Endothelial cell of umbilical vein (primary cell): ENCODE data around the gene MYBPHL. TPM values are rescaled to one million over a fixed set of nuclear protein-coding genes. Genes with fewer than 3 reads are reported as not detected.

Source experiments
- BruUV-seq: library from RNA; stranded (reverse); fragments of 400-500 nt; replicated peaks from 2 replicates; lab custom pipeline; 2021; lab: Mats Ljungman, UMichigan
- CTCF ChIA-PET: fragments of 300-600, 350-600 bp; sonication (Branson Sonifier 250); formaldehyde crosslinking; loops from one replicate; lab custom pipeline; 2021; ENCODE audit warnings: antibody characterized with exemption, inconsistent platforms; lab: Charles Lee
- POLR2A ChIA-PET: fragments of 300-600, 350-600 bp; sonication (Branson Sonifier 250); formaldehyde crosslinking; loops from one replicate; lab custom pipeline; 2021; ENCODE audit warnings: antibody characterized with exemption, inconsistent platforms; lab: Charles Lee
- DNase-seq: peaks from one replicate; pipeline ENCODE4 v3.0.0-alpha.2; 2011; ENCODE audit warnings: low read depth, low spot score
- FAIRE-seq: peaks from 2 replicates; lab custom pipeline; 2011; peaks lifted over from hg19 to GRCh38; lab: Jason Lieb, UNC
- H2AFZ ChIP-seq: 2 replicates; pipeline ENCODE4 v1.6.0; 2012; ENCODE audit warnings: low read depth, low read length, control low read depth, inconsistent platforms
- H3K27ac ChIP-seq: 2 replicates; pipeline ENCODE4 v1.5.1; 2011; ENCODE audit warnings: low read depth, mild to moderate bottlenecking, control low read depth, low read length, moderate library complexity; ENCODE audit not compliant: insufficient read depth
- H3K27me3 ChIP-seq, 2 experiments: 2 replicates each; pipeline versions ENCODE4 v1.6.0 to v1.6.1; 2011; ENCODE audit warnings: low read length in 2 of 2, mixed read lengths in 1 of 2; ENCODE audit not compliant: control insufficient read depth in 2 of 2, insufficient read depth in 2 of 2
- H3K36me3 ChIP-seq, 2 experiments: 2 replicates in 1 of 2; 3 replicates in 1 of 2; pipeline ENCODE4 v1.5.1; 2011; ENCODE audit warnings: low read length in 2 of 2, mild to moderate bottlenecking in 1 of 2, moderate library complexity in 1 of 2; ENCODE audit not compliant: control insufficient read depth in 2 of 2, insufficient read depth in 2 of 2; ENCODE audit errors: extremely low read depth in 1 of 2
- H3K4me1 ChIP-seq: 3 replicates; pipeline ENCODE4 v1.5.1; 2011; ENCODE audit warnings: mild to moderate bottlenecking, low read length; ENCODE audit not compliant: control insufficient read depth, insufficient read depth; ENCODE audit errors: extremely low read depth
- H3K4me2 ChIP-seq: 2 replicates; pipeline ENCODE4 v1.6.1; 2011; ENCODE audit warnings: low read length, control low read depth, mixed read lengths; ENCODE audit not compliant: insufficient read depth
- H3K4me3 ChIP-seq, 3 experiments: fragments of 200-600 bp in 1 of 3; sonication (generic), shearing (Covaris generic) in 1 of 3; replicated peaks in 1 of 3; 2 replicates each; pipeline ENCODE4 v1.5.1; 2011 to 2016; ENCODE audit warnings: control low read depth in 3 of 3, low read length in 3 of 3, mild to moderate bottlenecking in 2 of 3, inconsistent platforms in 1 of 3, low read depth in 1 of 3, moderate library complexity in 1 of 3; ENCODE audit not compliant: insufficient read depth in 1 of 3
- H3K79me2 ChIP-seq: 2 replicates; pipeline ENCODE4 v1.6.0; 2012; ENCODE audit warnings: low read length, inconsistent platforms; ENCODE audit not compliant: control insufficient read depth, insufficient read depth
- H3K9ac ChIP-seq: replicated peaks from 2 replicates; pipeline ENCODE3; 2011; ENCODE audit warnings: low read length, control low read depth; ENCODE audit not compliant: insufficient read depth; ENCODE audit errors: extremely low read depth
- H3K9me1 ChIP-seq: replicated peaks from 3 replicates; pipeline ENCODE4 v1.6.0; 2011; ENCODE audit warnings: mild to moderate bottlenecking, low read length; ENCODE audit not compliant: control insufficient read depth, insufficient read depth; ENCODE audit errors: extremely low read depth
- H3K9me3 ChIP-seq: replicated peaks from 2 replicates; pipeline ENCODE4 v1.5.1; 2012; ENCODE audit warnings: low read length, inconsistent platforms; ENCODE audit not compliant: control insufficient read depth, insufficient read depth
- H4K20me1 ChIP-seq: replicated peaks from 2 replicates; pipeline ENCODE3; 2011; ENCODE audit warnings: mild to moderate bottlenecking, low read length; ENCODE audit not compliant: control insufficient read depth, insufficient read depth; ENCODE audit errors: extremely low read depth
- EZH2 ChIP-seq: IDR thresholded peaks from 2 replicates; pipeline ENCODE4 v1.6.1; 2012; ENCODE audit warnings: borderline replicate concordance, low read depth, mild to moderate bottlenecking, moderate library complexity, low read length, inconsistent platforms; ENCODE audit not compliant: severe bottlenecking
- FOS ChIP-seq: IDR thresholded peaks from 2 replicates; pipeline ENCODE4 v1.6.1; 2011; ENCODE audit warnings: mild to moderate bottlenecking, low read length, moderate library complexity, borderline replicate concordance; ENCODE audit not compliant: insufficient read depth
- GATA2 ChIP-seq: IDR thresholded peaks from 2 replicates; pipeline ENCODE4 v1.7.0; 2011; ENCODE audit warnings: low read depth, mild to moderate bottlenecking, moderate library complexity, mixed read lengths, low read length; ENCODE audit not compliant: insufficient read length, insufficient read depth
- JUN ChIP-seq: IDR thresholded peaks from 2 replicates; pipeline ENCODE4 v1.6.1; 2011; ENCODE audit warnings: borderline replicate concordance, low read depth; ENCODE audit not compliant: insufficient read length, insufficient read depth
- MAX ChIP-seq: IDR thresholded peaks from 2 replicates; pipeline ENCODE4 v1.6.1; 2011; ENCODE audit not compliant: insufficient read depth, insufficient read length
- MYC ChIP-seq: IDR thresholded peaks from one replicate; pipeline ENCODE4 v1.6.1; 2011; ENCODE audit warnings: mild to moderate bottlenecking, low read depth, low read length
- POLR2A ChIP-seq: IDR thresholded peaks from 2 replicates; pipeline ENCODE4 v1.6.1; 2012; ENCODE audit warnings: low read depth, mild to moderate bottlenecking, control low read depth, low read length
- POLR2AphosphoS5 ChIP-seq: IDR thresholded peaks from 2 replicates; pipeline ENCODE4 v1.6.1; 2012; ENCODE audit warnings: low read depth, mild to moderate bottlenecking, control low read depth, low read length, moderate library complexity; ENCODE audit not compliant: insufficient read depth
- dilution Hi-C: fragments of 300-500 bp; cut with MboI; formaldehyde crosslinking; loops from one replicate; pipeline ENCODE4 v1.15.0; 2019; ENCODE audit warnings: low sequenced_read_pairs; ENCODE audit not compliant: extremely low pct_ligation_motif_present
- intact Hi-C: fragments of 100-400 bp; cut with micrococcal nuclease; formaldehyde crosslinking; loops from one replicate; pipeline ENCODE4 v1.10.0; 2022
- polyA plus RNA-seq, 4 experiments: library from polyadenylated mRNA; depleted of rRNA in 3 of 4; stranded (reverse) in 3 of 4; unstranded in 1 of 4; fragments of >200 nt; gene quantifications; 2 replicates each; pipeline versions ENCODE4 v1.2.1 to v1.2.3, GENCODE V29; 2011 to 2012; ENCODE audit warnings: missing spikeins in 1 of 4
- total RNA-seq: library from RNA; stranded (reverse); gene quantifications from 2 replicates; pipeline ENCODE4 v1.2.3, GENCODE V29; 2021
- TF ChIP-seq, protein P1 (sequence below), 2 donors: IDR thresholded peaks; 1 replicate in 1 of 2; 2 replicates in 1 of 2; pipeline ENCODE4 v1.5.1; 2011; ENCODE audit warnings: low read length in 2 of 2, mild to moderate bottlenecking in 2 of 2, moderate library complexity in 2 of 2, control low read depth in 1 of 2, inconsistent platforms in 1 of 2, low read depth in 1 of 2; ENCODE audit not compliant: insufficient read depth in 1 of 2; ENCODE audit errors: extremely low read depth in 1 of 2

MYBPHL gene
- total and polyA plus RNA-seq, 2 donors (not counting 3 experiments of a cell fraction or from before 2014, with no cell fraction given), result not detected

DNA sequence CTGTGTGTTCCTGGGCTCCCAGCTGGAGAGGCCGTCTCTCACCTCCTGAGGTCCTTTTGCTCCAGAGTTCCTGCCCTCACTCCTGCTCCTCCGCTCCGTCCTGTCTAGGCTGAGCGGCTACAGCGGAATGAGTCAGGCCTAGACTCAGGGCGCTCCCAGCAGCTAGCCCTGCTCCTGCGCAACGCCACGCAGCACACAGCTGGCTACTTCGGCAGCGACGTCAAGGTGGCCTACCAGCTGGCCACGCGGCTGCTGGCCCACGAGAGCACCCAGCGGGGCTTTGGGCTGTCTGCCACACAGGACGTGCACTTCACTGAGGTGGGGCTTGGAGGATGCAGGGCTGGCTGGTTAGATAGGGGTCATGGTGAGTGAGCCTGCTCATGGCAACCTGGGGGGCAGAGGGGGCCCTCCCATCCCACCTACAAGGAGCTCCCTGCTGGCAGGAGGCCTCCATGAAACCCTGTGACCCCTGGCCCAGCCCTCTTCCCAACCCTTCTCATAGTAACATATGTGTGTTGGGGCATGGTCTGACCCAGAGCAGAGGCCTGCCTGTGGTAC lies 39.0 kb downstream of the MYBPHL start:
- no peak for TF ChIP-seq EZH2
- TF ChIP-seq MAX, result no peak
- no peak for TF ChIP-seq MYC
- TF ChIP-seq, protein P1, sequence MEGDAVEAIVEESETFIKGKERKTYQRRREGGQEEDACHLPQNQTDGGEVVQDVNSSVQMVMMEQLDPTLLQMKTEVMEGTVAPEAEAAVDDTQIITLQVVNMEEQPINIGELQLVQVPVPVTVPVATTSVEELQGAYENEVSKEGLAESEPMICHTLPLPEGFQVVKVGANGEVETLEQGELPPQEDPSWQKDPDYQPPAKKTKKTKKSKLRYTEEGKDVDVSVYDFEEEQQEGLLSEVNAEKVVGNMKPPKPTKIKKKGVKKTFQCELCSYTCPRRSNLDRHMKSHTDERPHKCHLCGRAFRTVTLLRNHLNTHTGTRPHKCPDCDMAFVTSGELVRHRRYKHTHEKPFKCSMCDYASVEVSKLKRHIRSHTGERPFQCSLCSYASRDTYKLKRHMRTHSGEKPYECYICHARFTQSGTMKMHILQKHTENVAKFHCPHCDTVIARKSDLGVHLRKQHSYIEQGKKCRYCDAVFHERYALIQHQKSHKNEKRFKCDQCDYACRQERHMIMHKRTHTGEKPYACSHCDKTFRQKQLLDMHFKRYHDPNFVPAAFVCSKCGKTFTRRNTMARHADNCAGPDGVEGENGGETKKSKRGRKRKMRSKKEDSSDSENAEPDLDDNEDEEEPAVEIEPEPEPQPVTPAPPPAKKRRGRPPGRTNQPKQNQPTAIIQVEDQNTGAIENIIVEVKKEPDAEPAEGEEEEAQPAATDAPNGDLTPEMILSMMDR (IDR thresholded peaks at IDR 0.05; ENCODE audit: extremely low read depth in 1 of 2, insufficient read depth in 1 of 2, low read depth in 1 of 2, low read length in 2 of 2), result no peak
- TF ChIP-seq FOS, result no peak
- TF ChIP-seq POLR2AphosphoS5, result no peak
- no peak for TF ChIP-seq JUN
- TF ChIP-seq POLR2A, result no peak
- no peak for TF ChIP-seq GATA2
- no peak overlapping the region for H3K27ac ChIP-seq
- FAIRE-seq, result no peak
- no peak overlapping the region for H3K4me3 ChIP-seq
- H3K36me3 ChIP-seq, result no peaks in the 10 kb centered on the region
- no peak overlapping the region for H3K9ac ChIP-seq
- dilution Hi-C loops (no loop called here), intact Hi-C loops (no loop called here)
- CTCF ChIA-PET, result interaction anchor here (0.8 to 5.5 kb wide), 2 partner anchors 10 to 132 kb away, joined by 4 to 124 read pairs; partner anchors contain the start of gene SORT1
- no peak overlapping the region for H3K4me2 ChIP-seq
- no peaks in the 10 kb centered on the region for H3K9me3 ChIP-seq
- H3K27me3 ChIP-seq, result no peaks in the 10 kb centered on the region
- no peak overlapping the region for H2AFZ ChIP-seq
- H3K79me2 ChIP-seq, result no peaks in the 10 kb centered on the region
- BruUV-seq, result no TSS peak
- no peaks in the 10 kb centered on the region for H4K20me1 ChIP-seq
- DNase-seq, result no peak
- H3K4me1 ChIP-seq, result no peaks in the 10 kb centered on the region
- POLR2A ChIA-PET, result no interaction called here
- H3K9me1 ChIP-seq, result no peaks in the 10 kb centered on the region
